Heart right ventricle (tissue), 16 donors: ENCODE results near the gene PLPP7. TPM values are rescaled to one million over a fixed set of nuclear protein-coding genes. Genes with fewer than 3 reads are reported as not detected.
"Not testable (repeated sequence)": the region's sequence is repeated elsewhere in the genome, so short reads cannot be mapped to it uniquely, and the experiment has no call there.

ENCODE experiments used
- ATAC-seq, 8 donors: fragments of 200-7000 bp; cut with Tn5 transposase; one replicate each; pipeline ENCODE4 v1.9.1; 2020; ENCODE audit warnings: mild to moderate bottlenecking in 8 of 8, moderate library complexity in 8 of 8, moderate number of reproducible peaks in 1 of 8
- DNase-seq, 2 donors: peaks; one replicate each; pipeline ENCODE4 v3.0.0-alpha.2; 2020
- H3K27ac ChIP-seq, 10 donors: fragments of 200-600 bp; sonication (generic) in 2 of 10; one replicate each; pipeline versions ENCODE4 v1.5.0 to v1.8.0; 2020 to 2022; ENCODE audit warnings: mild to moderate bottlenecking in 3 of 10
- H3K27me3 ChIP-seq, 7 donors: fragments of 200-600 bp; one replicate each; pipeline ENCODE4 v1.8.0; 2021 to 2022; ENCODE audit warnings: mild to moderate bottlenecking in 2 of 7
- H3K36me3 ChIP-seq, 9 donors: fragments of 200-600 bp; sonication (generic) in 1 of 9; one replicate each; pipeline versions ENCODE4 v1.5.0 to v1.8.0; 2020 to 2022; ENCODE audit warnings: mild to moderate bottlenecking in 2 of 9
- H3K4me1 ChIP-seq, 9 donors: fragments of 200-600 bp; sonication (generic) in 1 of 9; one replicate each; pipeline versions ENCODE4 v1.5.0 to v1.8.0; 2020 to 2022; ENCODE audit warnings: mild to moderate bottlenecking in 4 of 9
- H3K4me3 ChIP-seq, 10 donors: fragments of 200-600 bp; sonication (generic) in 2 of 10; one replicate each; pipeline versions ENCODE4 v1.5.0 to v1.8.0; 2020 to 2022; ENCODE audit warnings: mild to moderate bottlenecking in 7 of 10, moderate library complexity in 2 of 10
- H3K9me3 ChIP-seq, 11 donors: fragments of 200-600 bp in 10 of 11; sonication (generic) in 2 of 11; one replicate each; pipeline versions ENCODE4 v1.5.0 to v1.8.0; 2013 to 2022; ENCODE audit warnings: mild to moderate bottlenecking in 2 of 11, control low read depth in 1 of 11, moderate library complexity in 1 of 11
- CTCF ChIP-seq, 9 donors: fragments of 200-600 bp; sonication (generic) in 2 of 9; IDR thresholded peaks; one replicate each; pipeline versions ENCODE4 v1.5.0 to v1.8.0; 2021 to 2022; ENCODE audit warnings: antibody characterized with exemption in 9 of 9, mild to moderate bottlenecking in 5 of 9, moderate library complexity in 1 of 9
- WGBS, 2 donors: extraction: QIAGEN DNeasy Blood & Tissue Kit; methylation state at CpG; one replicate each; pipeline ENCODE4 v1.1.7; 2013; ENCODE audit warnings: inconsistent platforms in 1 of 2; 5-methylcytosine and 5-hydroxymethylcytosine counted together
- intact Hi-C, 10 donors: fragments of 100-400 bp; cut with DNase I; formaldehyde crosslinking; loops; one replicate each; pipeline versions ENCODE4 v1.11.1 to v1.14.2; 2022
- long read RNA-seq, 3 donors: library from polyadenylated mRNA; unstranded; transcript quantifications; one replicate each; pipeline ENCODE4 v2.0.0, GENCODE V29; 2020 to 2021
- polyA plus RNA-seq, 2 donors: library from polyadenylated mRNA; stranded (reverse); fragments of 200-250 nt; gene quantifications; one replicate each; pipeline ENCODE4 v1.2.3, GENCODE V29; 2013
- total RNA-seq, 10 donors: library from RNA; stranded (reverse); fragmentation: NEBNext Ultra II Directional in 3 of 10; extraction: Animal tissue kit (Norgen Biotek cat#: 25700) in 3 of 10; gene quantifications; one replicate each; pipeline versions ENCODE4 v1.2.1 to v1.2.4, GENCODE V29; 2021 to 2023
- donor health status: Arrhythmogenic right ventricular cardiomyopathy.
- donor health status: ischemic (EF 13 %, LVEDD 7.1; RV severe dilation, severe dysfunction).
- donor health status: healthy with polysubstance abuse.
- donor health status: DM: no; HTN: yes; CAD: no.
- donor health status: DM: no; HTN: no; CAD: no.
- donor health status: ischemic (EF 25% LVEDD 6.9; RV normal size, moderate dysfunction).
- donor health status: ischemic (EF 25% LVEDD 5.7; RV mildly dilated, moderate dysfunction).
- donor health status: healthy.
- donor health status: DM: yes; HTN: yes; CAD: no.
- donor health status: Ischemic cardiomyopathy.
- donor health status: ischemic (EF 35%, LVEDD 5.7; RV mildly dilated, moderate dysfunction).
- donor health status: nonischemic (EF 11% LVEDD 7.7; RV severe dilation, severe dysfunction).
- donor health status: DM: yes; HTN: yes; CAD: no.
- donor health status: PGD.
- donor health status: ischemic (EF 29% LVEDD 5.4; RV normal size, mild dysfunction).
- donor health status: nonischemic (EF 23%, LVEDD 6.1; RV moderate dilation, normal function).

PLPP7 gene
- 100 to 1,000 TPM in 5 of 10 donors, 10 to 100 TPM in 5; 76.1 to 140 (median 102) TPM for total RNA-seq
- polyA plus RNA-seq = 100 to 1,000 TPM in 1 of 2 donors, 10 to 100 TPM in 1; 42.6 to 129 TPM
- long read RNA-seq, donor 1, transcript PLPP7-202 (2 exons, 2,095 nt) = major isoform, 143 of 213 reads
- long read RNA-seq, donor 1, partial matches to known transcripts = 65 of 213 reads
- long read RNA-seq, donor 1, other reads (novel, unspliced or antisense) = 5 of 213 reads
- long read RNA-seq, donor 2, transcript PLPP7-202 (2 exons, 2,095 nt) = major isoform, 124 of 238 reads
- long read RNA-seq, donor 2, partial matches to known transcripts = 0 of 238 reads
- long read RNA-seq, donor 2, other reads (novel, unspliced or antisense) = 113 of 238 reads
- long read RNA-seq, donor 3, transcript PLPP7-202 (2 exons, 2,095 nt) = major isoform, 230 of 271 reads
- long read RNA-seq, donor 3, partial matches to known transcripts = 36 of 271 reads
- long read RNA-seq, donor 3, other reads (novel, unspliced or antisense) = 5 of 271 reads

DNA sequence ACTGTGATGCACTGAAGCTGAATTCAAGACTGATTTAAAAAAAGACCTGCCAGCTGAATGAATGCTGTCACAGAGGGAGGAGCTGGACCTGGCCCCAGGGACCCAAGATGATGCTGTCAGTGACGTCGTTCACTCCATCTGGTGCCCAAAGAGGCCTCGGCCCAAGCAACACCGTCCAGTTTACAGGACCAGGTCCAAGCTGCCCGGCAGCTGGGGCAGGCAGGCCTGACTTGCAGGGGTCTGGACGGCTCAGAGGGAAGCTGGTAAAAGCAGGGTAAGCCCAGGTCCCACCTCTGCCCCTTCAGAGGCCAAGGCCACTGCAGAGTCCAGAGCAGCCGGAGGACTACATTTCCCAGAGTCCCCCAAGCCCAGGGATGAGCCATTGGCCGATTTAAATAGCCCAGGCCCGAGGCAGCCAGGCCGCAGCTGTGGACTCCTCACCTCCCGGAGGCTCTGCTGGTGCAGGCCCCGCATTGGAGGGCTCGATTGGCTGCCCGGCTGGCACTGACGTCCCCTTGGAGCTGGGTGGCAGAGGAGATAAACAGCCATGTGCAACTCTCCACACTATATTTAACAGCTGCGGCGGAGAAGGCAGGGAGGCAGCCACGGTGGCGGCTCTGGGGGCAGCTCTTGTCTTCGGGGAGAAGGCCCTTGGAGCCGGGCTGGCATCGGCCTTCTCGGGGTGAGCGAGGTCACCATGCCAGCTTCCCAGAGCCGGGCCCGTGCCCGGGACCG, at the start of gene PLPP7:
PLPP7 (plus strand) TSS at position 423 of the 735 bp plus-strand sequence; CDS start at position 698, 275 bp downstream.
- H3K27ac ChIP-seq = peak within 1 kb of the TSS; percentile 89 to 98 (median 94)
- ATAC-seq (peak; percentile 85 to 94 (median 92)), DNase-seq (peak; percentile 85 to 90)
- TF ChIP-seq CTCF (IDR thresholded peaks at IDR 0.05) = no peak
- H3K4me1 ChIP-seq = peaks cover 10 to 70% (median 40%) of the 10 kb centered on the region in 9 donors
- intact Hi-C loops = loop anchor here in 1 of 10 donors (5.0 kb wide), 1 partner anchor 43 kb away; no protein-coding TSS in a partner anchor
- peaks cover 0 to 28% (median 0%) of the 10 kb centered on the region in 9 donors for H3K36me3 ChIP-seq
- WGBS, 2 donors = 19 to 29% methylated on average over 28 of the region's 28 CpGs
- no peaks in the 10 kb centered on the region for H3K9me3 ChIP-seq
- H3K27me3 ChIP-seq = no peaks in the 10 kb centered on the region
- peak within 1 kb of the TSS; percentile 58 to 79 (median 74) for H3K4me3 ChIP-seq

DNA sequence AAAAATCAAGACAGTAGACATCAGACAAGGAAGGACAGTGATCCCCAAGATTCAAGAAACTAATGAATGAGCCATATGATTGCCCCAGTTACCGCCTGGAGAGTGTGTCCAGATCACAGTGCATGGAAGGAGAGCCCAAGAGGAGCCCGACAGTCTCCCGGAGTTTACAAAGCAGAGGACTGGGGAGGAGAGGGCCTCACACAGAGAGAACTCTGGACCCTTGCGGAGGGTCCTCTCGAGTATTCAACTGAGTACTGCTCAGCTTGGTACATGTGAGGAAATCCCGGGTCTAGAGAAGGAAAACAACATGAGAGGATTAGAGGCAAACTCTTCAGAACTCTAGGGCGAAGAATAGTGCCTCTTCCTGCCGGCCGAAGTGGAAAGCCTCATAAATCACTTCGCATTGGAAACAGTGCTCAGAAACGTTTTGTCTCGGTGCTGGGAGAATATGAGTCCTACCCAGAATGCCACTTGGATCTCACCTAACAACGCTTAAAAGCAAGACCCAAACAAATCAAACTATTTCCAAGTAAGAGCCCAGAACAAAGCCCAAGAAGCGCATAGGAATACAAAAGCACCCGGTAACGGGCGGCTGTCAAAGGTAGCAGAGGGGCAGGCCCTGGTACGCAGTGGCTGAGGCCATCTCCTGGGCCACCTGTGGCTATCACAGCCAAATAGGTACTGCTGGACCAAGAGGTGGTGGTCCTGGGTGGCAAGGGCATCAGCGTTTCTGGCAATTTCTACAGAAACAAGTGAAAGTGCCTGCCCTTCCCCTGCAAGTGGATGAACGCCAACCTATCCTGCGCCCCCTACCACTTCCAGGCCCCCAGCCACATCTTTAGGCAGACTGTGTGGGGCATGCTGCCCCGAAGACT, 49.2 kb upstream of the PLPP7 start:
- Histone ChIP-seq H3K27ac (peak overlapping the region in 2 of 10 donors; percentile 10 to 95), H3K27me3 (no peaks in the 10 kb centered on the region), H3K36me3 (peaks cover 0 to 5% (median 0%) of the 10 kb centered on the region in 9 donors), H3K4me1 (peaks cover 10 to 44% (median 38%) of the 10 kb centered on the region in 9 donors), H3K4me3 (no peak overlapping the region), H3K9me3 (peaks cover 0 to 4% (median 0%) of the 10 kb centered on the region in 11 donors)
- intact Hi-C loops = loop anchor here in 2 of 10 donors (5.0 to 10.0 kb wide), 2 partner anchors 95 to 97 kb away; no protein-coding TSS in a partner anchor
- 85 to 87% methylated on average over 22 of the region's 22 CpGs for WGBS, 2 donors
- no peak for DNase-seq
- no peak for TF ChIP-seq CTCF (IDR thresholded peaks at IDR 0.05)
- no peak for ATAC-seq

DNA sequence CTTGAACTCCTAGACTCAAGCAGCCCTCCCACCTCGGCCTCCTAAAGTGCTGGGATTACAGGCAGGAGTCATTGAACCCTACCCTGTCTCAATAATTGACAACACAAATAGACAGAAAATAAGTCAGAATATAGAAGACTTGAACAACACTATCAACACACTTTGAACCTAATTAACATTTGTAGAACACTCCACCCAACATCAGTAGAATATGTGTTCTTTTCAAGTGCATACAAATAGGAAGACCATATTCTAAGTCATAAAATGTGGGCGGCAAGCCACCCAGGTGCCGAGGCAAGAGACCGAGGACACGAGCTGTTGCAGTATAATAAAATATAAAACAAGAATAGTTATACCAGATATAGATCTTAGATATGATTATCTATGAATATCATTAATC, 45.2 kb upstream of the PLPP7 start:
- not testable (repeated sequence) for H3K27ac ChIP-seq, H3K27me3 ChIP-seq, H3K4me1 ChIP-seq, ATAC-seq, H3K36me3 ChIP-seq, DNase-seq, H3K9me3 ChIP-seq, H3K4me3 ChIP-seq
- WGBS, 2 donors = 94 to 95% methylated on average over 5 of the region's 5 CpGs
- intact Hi-C loops = loop anchor here in 2 of 10 donors (5.0 to 10.0 kb wide), 2 partner anchors 90 to 93 kb away; no protein-coding TSS in a partner anchor

GRCh38 chr9:131246618-131247017, 42.9 kb upstream of the PLPP7 start:
- 71 to 91% methylated on average over 4 of the region's 4 CpGs for WGBS, 2 donors
- no peak for TF ChIP-seq CTCF (IDR thresholded peaks at IDR 0.05)
- DNase-seq = no peak

More at GRCh38 chr9:131246618-131247017, 42.9 kb upstream of the PLPP7 start:
- H3K27me3 ChIP-seq = no peaks in the 10 kb centered on the region
- H3K9me3 ChIP-seq = peaks cover 0 to 4% (median 0%) of the 10 kb centered on the region in 11 donors
- peaks cover 0 to 1% (median 0%) of the 10 kb centered on the region in 9 donors for H3K4me1 ChIP-seq
- no peak overlapping the region for H3K4me3 ChIP-seq
- no peak overlapping the region for H3K27ac ChIP-seq
- no peak for ATAC-seq
- H3K36me3 ChIP-seq = no peaks in the 10 kb centered on the region
- intact Hi-C loops = loop anchor here in 1 of 10 donors (10.0 kb wide), 1 partner anchor 88 kb away; no protein-coding TSS in a partner anchor
